GM18499 (cell line): ENCODE results near the gene SPZ1.
"Not testable (repeated sequence)": the region's sequence is repeated elsewhere in the genome, so short reads cannot be mapped to it uniquely, and the experiment has no call there.

Experiments used
- ATAC-seq: cut with Tn5 transposase; IDR thresholded peaks from one replicate; pipeline ENCODE4 v1.9.1; 2021; ENCODE audit warnings: moderate number of reproducible peaks; ENCODE audit not compliant: insufficient read depth, unreplicated experiment

The SPZ1 gene

GRCh38 chr5:80326468-80326867 is 6.7 kb downstream of the SPZ1 start:
- no peak for ATAC-seq

DNA sequence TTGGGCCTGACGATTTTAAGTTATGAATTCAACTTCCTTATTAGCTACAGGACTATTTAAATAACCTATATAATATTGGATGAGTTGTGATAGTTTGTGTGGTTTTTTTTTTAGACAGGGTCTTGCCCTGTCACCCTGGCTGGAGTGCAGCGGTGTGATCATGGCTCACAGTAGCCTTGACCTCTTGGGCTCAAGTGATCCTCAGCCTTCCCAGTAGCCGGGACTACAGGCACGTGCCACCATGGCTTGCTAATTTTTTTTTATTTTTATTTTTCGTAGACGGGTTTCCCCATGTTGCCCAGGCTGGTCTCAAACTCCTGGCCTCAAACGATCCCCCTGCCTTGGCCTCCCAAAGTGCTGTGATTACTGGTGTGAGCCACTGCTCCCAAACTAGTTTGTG is 17.6 kb downstream of the SPZ1 start:
- no peak for ATAC-seq

DNA sequence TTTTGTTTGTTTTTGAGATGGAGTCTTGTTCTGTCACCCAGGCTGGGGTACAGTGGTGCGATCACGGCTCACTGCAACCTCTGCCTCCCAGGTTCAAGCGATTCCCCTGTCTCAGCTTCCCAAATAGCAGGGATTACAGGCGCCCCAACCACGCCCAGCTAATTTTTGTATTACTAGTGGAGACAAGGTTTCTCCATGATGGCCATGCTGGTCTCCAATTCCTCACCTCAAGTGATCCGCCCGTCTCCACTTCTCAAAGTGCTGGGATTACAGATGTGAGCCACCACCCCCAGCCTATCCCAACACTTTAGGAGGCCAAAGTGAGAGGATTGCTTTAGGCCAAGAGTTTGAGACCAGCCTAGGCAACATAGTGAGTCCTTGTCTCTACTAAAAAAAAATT is 19.3 kb downstream of the SPZ1 start:
- no peak for ATAC-seq

DNA sequence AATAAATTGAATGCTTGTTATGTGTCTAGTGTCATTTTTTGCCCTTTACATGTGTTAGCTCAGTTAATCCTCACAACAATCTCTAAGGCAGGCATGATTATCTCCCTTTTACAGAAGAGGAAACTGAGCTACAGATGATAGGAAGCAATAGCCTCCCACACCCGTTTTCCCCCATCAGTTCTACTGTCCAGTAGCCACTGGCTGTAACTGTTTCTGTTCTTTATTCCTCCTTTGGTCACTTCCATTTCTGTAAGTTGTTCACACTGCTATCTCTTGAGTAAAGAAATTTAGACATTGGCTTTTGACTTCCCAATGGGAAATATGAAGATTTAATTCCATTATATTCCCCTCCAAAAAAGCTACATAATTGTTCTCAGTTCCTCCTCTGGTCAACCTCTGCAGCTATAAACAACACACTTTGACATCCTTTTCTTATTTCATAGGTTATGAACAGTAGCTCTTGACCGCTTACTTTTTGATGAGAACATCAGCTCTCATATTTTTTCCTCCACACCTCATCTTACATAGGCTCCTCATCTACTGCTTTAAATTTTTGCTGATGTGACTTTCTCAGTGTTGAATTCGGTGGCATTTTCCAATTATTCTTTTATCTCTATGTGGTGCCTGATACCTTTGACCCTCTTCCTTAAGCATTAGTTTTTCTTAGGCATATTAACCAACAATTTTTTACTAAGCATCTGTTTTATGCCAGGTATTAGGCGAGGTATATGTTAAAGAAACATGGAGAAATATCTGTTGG is 21.4 kb downstream of the SPZ1 start:
- no peak for ATAC-seq

GRCh38 chr5:80343067-80343466 is 23.3 kb downstream of the SPZ1 start:
- ATAC-seq: no peak

DNA sequence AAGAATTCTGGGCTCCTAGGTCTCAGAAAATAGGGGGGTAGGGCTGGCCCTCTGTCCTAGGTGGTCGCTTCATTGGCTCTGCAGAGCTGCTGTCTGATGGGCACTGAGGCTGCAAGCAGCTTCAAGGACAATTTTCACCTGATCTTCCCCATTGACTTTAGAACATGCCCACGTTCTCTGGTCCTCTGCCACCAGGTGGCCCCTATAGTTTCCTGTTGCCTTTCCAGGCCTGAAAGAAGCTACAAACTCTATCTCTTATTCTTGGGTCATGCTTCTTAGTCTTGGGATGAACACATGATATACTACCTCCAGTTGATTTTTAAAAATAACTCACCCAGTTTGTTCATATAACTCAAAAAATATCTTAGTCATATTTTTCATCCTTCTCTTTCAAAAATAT is 26.3 kb downstream of the SPZ1 start:
- no peak for ATAC-seq

GRCh38 chr5:80348171-80348570 is 28.4 kb downstream of the SPZ1 start:
- ATAC-seq: no peak

DNA sequence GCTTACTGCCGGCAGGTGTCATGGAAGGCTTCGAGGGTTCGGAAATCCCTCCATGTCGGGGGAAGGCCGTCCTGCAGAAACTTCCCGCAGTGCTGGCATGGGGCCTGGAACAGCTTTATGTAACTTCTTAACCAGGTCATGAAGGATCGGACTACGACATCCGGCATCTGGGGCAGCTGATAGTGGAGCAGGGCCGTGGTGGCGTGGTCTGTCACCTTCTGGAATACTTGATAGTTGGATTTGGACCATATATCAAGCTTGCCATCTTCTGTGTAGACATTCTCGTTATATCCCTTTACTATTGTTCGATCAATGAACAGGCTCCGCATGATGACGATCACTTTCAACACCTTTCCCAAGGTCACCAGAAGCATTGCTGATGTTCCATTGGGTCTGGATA is 31.2 kb downstream of the SPZ1 start:
- ATAC-seq: not testable (repeated sequence)

GRCh38 chr5:80355686-80356085 is 35.9 kb downstream of the SPZ1 start:
- ATAC-seq: no peak

DNA sequence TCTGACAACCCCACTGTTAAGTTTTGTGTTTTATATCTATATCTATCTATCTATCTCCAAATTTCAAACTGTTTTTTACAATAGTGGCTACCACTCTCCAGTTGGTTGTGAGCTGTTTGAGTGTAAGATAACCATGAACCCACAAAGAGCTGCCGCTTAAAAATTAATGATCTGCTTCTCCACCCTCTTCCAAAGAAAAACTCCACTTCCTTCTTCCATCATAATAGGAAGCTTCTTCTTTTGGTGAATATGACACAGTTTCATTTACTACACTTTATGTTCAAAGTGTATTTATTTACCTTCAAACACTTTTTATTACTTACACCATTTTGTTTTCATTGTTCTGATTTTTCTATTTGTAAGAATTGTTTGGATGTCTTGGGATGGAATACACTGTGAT is 37.9 kb downstream of the SPZ1 start:
- ATAC-seq: no peak

GRCh38 chr5:80360914-80361444 is 41.2 kb downstream of the SPZ1 start:
- no peak for ATAC-seq

- ATAC-seq: no peak
Measured at GRCh38 chr5:80364892-80365291, 45.1 kb downstream of the SPZ1 start.

DNA sequence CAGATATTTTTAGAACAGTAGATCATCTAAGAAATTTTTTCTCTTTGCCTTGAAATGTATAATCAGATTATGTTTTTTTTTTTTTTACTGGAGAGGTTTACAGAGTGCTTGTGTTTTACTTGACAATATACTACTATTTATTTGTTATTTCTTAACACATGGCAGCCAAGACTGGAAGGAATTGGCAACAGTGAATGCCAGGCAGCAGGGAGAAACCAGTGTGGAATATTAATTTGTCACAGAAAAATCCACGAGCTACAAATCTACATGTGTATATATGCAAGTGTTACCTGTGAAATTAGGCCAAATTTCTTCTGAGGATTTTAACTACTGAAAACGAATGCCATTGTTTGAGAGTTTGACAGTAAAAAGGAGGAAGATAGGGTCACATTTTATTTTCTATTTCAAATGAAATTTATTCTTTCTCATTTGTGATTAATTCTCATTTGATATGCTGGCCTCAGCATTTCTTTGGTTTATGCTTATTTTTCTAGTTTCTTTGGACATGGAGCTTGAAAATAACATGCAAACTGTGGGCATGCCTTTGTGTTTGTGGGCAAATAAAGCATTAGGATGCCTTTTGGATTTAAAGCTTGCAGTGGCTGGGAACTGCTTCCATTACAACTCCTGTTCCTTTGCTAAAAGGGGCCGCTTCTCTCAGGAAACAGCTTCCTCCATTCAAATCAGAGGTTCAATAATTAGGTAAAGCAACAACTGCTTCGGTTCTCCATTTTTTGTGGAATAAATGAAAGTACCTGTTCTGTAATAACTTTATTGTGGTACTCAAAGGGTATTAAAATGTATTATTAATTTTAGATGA is 49.1 kb downstream of the SPZ1 start:
- no peak for ATAC-seq

DNA sequence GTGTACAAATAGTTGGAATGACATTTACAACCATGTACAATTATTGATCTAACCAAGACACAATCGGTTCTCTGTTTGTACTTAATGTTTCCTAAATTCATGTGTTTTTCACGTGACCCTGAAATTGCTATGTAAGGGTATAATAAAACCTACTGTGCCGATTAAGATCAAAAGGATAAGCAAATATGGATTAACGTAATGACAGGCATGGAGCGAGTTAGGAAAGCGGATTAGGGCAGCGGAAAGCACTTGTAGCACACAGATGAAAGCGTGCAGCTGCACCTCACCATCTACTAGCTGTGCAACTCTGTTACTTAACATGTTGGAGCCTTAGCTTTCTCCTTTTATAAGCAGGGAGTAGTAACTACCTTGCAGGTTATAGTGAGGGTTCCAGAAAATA is 49.7 kb downstream of the SPZ1 start:
- ATAC-seq: no peak

GRCh38 chr5:80370390-80370789 is 50.6 kb downstream of the SPZ1 start:
- no peak for ATAC-seq
